Transverse colon (tissue), 4 donors: Measurements from ENCODE around the gene MBD5. TPM values are rescaled to one million over a fixed set of nuclear protein-coding genes. Genes with fewer than 3 reads are reported as not detected.

Experiments used
- DNase-seq: peaks from one replicate; pipeline ENCODE4 v3.0.0-alpha.2; 2019
- H3K27ac ChIP-seq, 4 donors: fragments of 200-600 bp; sonication (generic); 2 replicates each; pipeline ENCODE4 v1.5.1; 2016 to 2018; ENCODE audit warnings: inconsistent platforms in 4 of 4
- H3K27me3 ChIP-seq: fragments of 200-600 bp; sonication (generic); 2 replicates; pipeline ENCODE4 v1.5.1; 2017; ENCODE audit warnings: inconsistent platforms
- H3K36me3 ChIP-seq, 4 donors: fragments of 200-600 bp; sonication (generic); 2 replicates each; pipeline ENCODE4 v1.5.1; 2017 to 2019; ENCODE audit warnings: inconsistent platforms in 4 of 4
- H3K4me1 ChIP-seq, 4 donors: fragments of 200-600 bp; sonication (generic); 2 replicates each; pipeline ENCODE4 v1.5.1; 2017 to 2020; ENCODE audit warnings: inconsistent platforms in 4 of 4
- H3K4me3 ChIP-seq, 4 donors: fragments of 200-600 bp; sonication (generic); 1 replicate in 1 of 4; 2 replicates in 3 of 4; pipeline versions ENCODE4 v1.5.1 to v1.6.1; 2017 to 2019; ENCODE audit warnings: inconsistent platforms in 4 of 4
- H3K9me3 ChIP-seq, 2 donors: fragments of 200-600 bp; sonication (generic); 2 replicates each; pipeline ENCODE4 v1.5.1; 2017 to 2019; ENCODE audit warnings: inconsistent platforms in 2 of 2
- EP300 ChIP-seq: sonication (generic); formaldehyde crosslinking; IDR thresholded peaks from one replicate; pipeline ENCODE4 v1.6.1; 2017; ENCODE audit warnings: antibody characterized with exemption, low read depth
- POLR2A ChIP-seq: fragments of 450-650 bp; IDR thresholded peaks from one replicate; pipeline ENCODE4 v1.6.1; 2016; ENCODE audit warnings: antibody characterized with exemption, mild to moderate bottlenecking, moderate library complexity
- POLR2AphosphoS5 ChIP-seq, 3 donors: sonication (generic); formaldehyde crosslinking; IDR thresholded peaks; one replicate each; pipeline ENCODE4 v1.6.1; 2016; ENCODE audit warnings: antibody characterized with exemption in 3 of 3
- WGBS, 2 donors: methylation state at CpG; one replicate each; pipeline ENCODE4 v1.1.5; 2018; ENCODE audit warnings: low coverage in 1 of 2; 5-methylcytosine and 5-hydroxymethylcytosine counted together
- in situ Hi-C, 4 donors: fragments of 200-750 bp; cut with MboI; loops; one replicate each; pipeline versions ENCODE4 v1.15.0 to v1.15.1; 2017; ENCODE audit warnings: low sequenced_read_pairs in 3 of 4, low pct_ligation_motif_present in 1 of 4, low pct_unique_long_range_greater_than_20kb in 1 of 4
- intact Hi-C: fragments of 100-400 bp; cut with DNase I; formaldehyde crosslinking; loops from one replicate; pipeline ENCODE4 v1.15.1; 2023; ENCODE audit warnings: low total_unique reads
- total RNA-seq, 4 donors: library from RNA; depleted of rRNA; stranded (reverse); fragments of >200 nt; gene quantifications; one replicate each; pipeline ENCODE4 v1.1.0, GENCODE V29; 2016
- TF ChIP-seq, protein P1 (sequence below), 5 experiments: fragments of 200-600 bp in 3 of 5; fragments of 450-650 bp in 2 of 5; sonication (generic) in 3 of 5; IDR thresholded peaks; 1 replicate in 2 of 5; 2 replicates in 3 of 5; pipeline ENCODE4 v1.5.1; 2016 to 2017; ENCODE audit warnings: antibody characterized with exemption in 5 of 5, inconsistent platforms in 3 of 5, mild to moderate bottlenecking in 2 of 5, moderate library complexity in 1 of 5

The MBD5 gene
- total RNA-seq, 4 donors from 2014 or later, result 29.9 to 67.3 (median 52.6) TPM

DNA sequence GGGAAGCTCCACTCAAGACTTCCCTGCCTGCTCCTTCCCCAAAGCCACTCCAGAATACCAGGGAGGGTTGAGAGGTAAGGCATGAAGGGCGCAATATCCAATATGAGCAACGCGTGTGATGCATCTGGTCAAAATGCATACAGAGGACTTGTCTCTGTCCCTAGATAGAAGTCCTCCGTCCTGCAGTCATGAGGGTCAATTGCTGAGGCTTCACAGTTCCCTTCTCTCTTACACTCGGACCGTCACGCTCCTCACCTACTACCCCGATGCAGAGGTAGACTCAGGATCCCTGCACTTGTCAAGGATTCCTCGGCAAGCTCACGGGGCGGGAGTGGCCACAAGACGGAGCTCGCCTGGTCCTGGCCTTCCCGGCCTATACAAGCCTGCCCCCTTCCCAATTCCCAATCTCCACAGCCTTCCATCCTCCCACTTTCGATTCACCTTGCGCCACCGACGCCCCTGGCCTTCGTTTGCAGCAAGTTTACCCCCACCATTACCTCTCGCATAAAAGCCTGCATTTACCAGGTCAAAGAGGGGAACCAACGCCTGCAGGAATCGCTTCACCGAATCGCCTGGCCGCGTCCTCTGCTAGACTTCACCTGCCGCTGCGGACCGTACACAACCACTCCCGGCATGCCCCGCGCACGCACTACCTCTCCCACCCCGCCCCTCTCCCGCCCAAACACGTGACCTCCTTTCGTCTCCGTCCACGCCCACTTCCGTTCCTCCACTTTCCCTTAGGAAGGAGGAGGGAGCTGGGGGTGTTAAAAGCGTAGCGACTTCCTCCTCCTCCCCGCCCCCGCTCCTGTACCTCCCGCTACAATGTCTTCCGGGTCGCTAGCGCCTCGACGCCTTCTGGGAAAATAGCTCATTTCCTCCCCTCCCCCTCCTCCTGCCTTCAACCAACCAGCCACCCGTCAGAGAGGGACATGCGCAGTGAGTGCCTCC lies 506 bp upstream of the MBD5 start, which contains the start of gene ORC4:
Gene ORC4, minus strand, starts transcription at position 627 of the 948 bp plus-strand sequence. CDS start 44,779 bp downstream, outside the sequence.
- H3K4me1 ChIP-seq, result peaks cover 3 to 52% (median 27%) of the 10 kb centered on the region in 4 donors
- in situ Hi-C loops, result no loop called here

DNA sequence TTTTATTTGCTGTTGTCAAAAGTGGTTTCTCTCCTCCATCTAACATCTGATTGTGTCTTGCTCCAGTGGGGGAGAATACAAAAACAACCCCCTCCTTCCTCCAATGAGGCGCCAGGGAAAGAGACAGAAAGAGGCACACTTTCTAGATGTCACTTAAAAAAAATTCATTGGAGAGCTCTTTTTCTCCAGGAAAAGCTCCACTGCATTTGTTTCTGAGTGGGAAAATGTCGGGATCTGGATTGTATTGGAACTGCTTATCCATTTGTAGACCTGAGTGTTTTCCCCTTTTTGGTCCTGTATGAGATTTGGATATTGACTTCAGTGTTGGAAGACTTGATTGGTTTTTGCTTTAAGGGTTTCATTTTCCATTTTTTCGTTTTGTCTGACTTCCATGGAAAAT lies 995 bp downstream of the MBD5 start:
- TF ChIP-seq, protein P1, sequence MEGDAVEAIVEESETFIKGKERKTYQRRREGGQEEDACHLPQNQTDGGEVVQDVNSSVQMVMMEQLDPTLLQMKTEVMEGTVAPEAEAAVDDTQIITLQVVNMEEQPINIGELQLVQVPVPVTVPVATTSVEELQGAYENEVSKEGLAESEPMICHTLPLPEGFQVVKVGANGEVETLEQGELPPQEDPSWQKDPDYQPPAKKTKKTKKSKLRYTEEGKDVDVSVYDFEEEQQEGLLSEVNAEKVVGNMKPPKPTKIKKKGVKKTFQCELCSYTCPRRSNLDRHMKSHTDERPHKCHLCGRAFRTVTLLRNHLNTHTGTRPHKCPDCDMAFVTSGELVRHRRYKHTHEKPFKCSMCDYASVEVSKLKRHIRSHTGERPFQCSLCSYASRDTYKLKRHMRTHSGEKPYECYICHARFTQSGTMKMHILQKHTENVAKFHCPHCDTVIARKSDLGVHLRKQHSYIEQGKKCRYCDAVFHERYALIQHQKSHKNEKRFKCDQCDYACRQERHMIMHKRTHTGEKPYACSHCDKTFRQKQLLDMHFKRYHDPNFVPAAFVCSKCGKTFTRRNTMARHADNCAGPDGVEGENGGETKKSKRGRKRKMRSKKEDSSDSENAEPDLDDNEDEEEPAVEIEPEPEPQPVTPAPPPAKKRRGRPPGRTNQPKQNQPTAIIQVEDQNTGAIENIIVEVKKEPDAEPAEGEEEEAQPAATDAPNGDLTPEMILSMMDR (IDR thresholded peaks at IDR 0.05), result no peak
- no peak for TF ChIP-seq EP300
- no peak for TF ChIP-seq POLR2A
- TF ChIP-seq POLR2AphosphoS5 (IDR thresholded peaks at IDR 0.05), result no peak
- DNase-seq, result no peak
- in situ Hi-C loops (no loop called here), intact Hi-C loops (no loop called here)
- WGBS, 2 donors, result 0 to 7% methylated on average over 3 of the region's 3 CpGs
- H3K36me3 ChIP-seq, result no peaks in the 10 kb centered on the region
- peak overlapping the region; percentile 96 to 99 (median 98) for H3K27ac ChIP-seq
- no peaks in the 10 kb centered on the region for H3K27me3 ChIP-seq
- H3K9me3 ChIP-seq, result no peaks in the 10 kb centered on the region
- peaks cover 3 to 52% (median 27%) of the 10 kb centered on the region in 4 donors for H3K4me1 ChIP-seq
- peak overlapping the region; percentile 65 to 92 (median 80) for H3K4me3 ChIP-seq

More for the DNA sequence above, 506 bp upstream of the MBD5 start, which contains the start of gene ORC4:
- 0 to 1% methylated on average over 10 to 49 of the region's 52 CpGs for WGBS, 2 donors
- intact Hi-C loops, result no loop called here
- Histone ChIP-seq H3K27ac (peak within 1 kb of the TSS; percentile 96 to 99 (median 98)), H3K4me3 (peak within 1 kb of the TSS; percentile 65 to 92 (median 80)), H3K27me3 (no peaks in the 10 kb centered on the region), H3K9me3 (no peaks in the 10 kb centered on the region), H3K36me3 (no peaks in the 10 kb centered on the region)
- peak; percentile 77 to 93 (median 91) for TF ChIP-seq POLR2AphosphoS5 (IDR thresholded peaks at IDR 0.05)
- TF ChIP-seq, protein P1 (IDR thresholded peaks at IDR 0.05), result peak in 4 of 5 experiments; percentile 33 to 56 (median 36)
- peak; percentile 51 for TF ChIP-seq EP300
- TF ChIP-seq POLR2A, result peak; percentile 88
- DNase-seq, result peak; percentile 99

DNA sequence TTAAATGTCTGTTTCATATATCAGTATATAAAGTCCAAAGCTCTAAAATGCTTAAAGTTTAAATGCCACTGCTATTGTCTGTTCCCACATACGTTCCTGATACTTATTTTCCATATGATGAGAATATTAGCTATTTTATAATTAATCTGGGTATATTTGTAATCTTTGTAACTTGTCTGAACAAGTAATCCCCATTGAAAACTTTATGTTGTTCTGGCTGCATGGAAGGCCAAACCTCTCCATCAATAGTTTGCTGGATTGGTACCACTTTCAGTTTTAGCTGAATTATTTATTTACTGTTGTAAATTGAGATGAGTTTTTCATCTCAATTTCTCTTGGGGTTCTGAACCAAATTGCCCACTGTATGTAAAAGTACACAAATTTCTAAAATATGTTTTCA lies 1.5 kb downstream of the MBD5 start:
- TF ChIP-seq POLR2A, result no peak
- TF ChIP-seq POLR2AphosphoS5 (IDR thresholded peaks at IDR 0.05), result no peak
- no peak for TF ChIP-seq EP300
- TF ChIP-seq, protein P1 (IDR thresholded peaks at IDR 0.05), result no peak
- Histone ChIP-seq H3K4me3 (peak overlapping the region in 3 of 4 donors; percentile 65 to 92 (median 76)), H3K4me1 (peaks cover 3 to 52% (median 27%) of the 10 kb centered on the region in 4 donors), H3K27me3 (no peaks in the 10 kb centered on the region), H3K36me3 (no peaks in the 10 kb centered on the region), H3K27ac (peak overlapping the region; percentile 96 to 99 (median 98)), H3K9me3 (no peaks in the 10 kb centered on the region)
- DNase-seq, result no peak
- in situ Hi-C loops, result no loop called here
- intact Hi-C loops, result no loop called here
- WGBS, 2 donors, result 33 to 67% methylated on average over 1 of the region's 1 CpG

DNA sequence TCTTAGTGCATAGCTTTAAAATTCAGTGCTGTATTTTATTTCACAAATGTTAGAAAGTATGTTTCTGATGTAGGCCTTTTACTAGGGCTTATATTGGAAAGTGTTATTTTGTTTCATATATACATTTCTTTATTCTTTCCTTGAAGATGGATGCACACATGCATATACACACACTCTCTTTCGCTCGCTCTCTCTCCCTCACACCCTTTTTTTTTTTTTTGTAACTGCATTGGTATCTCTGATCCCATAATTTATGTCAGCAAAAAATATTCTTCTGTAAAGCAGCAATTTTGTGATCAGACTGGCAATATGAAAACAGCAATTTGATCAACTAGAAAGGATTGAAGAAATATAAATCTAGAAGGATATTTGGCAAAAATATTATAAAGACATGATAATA lies 2.0 kb downstream of the MBD5 start:
- peak overlapping the region in 1 of 4 donors; percentile 76 for H3K4me3 ChIP-seq
- intact Hi-C loops (no loop called here), in situ Hi-C loops (no loop called here)
- TF ChIP-seq, protein P1 (IDR thresholded peaks at IDR 0.05), result no peak
- TF ChIP-seq POLR2AphosphoS5 (IDR thresholded peaks at IDR 0.05) (no peak), POLR2A (no peak), EP300 (no peak)
- WGBS, 2 donors, result 66 to 92% methylated on average over 2 of the region's 2 CpGs
- no peaks in the 10 kb centered on the region for H3K36me3 ChIP-seq
- peak overlapping the region in 1 of 4 donors; percentile 97 for H3K27ac ChIP-seq
- H3K4me1 ChIP-seq, result peaks cover 3 to 47% (median 27%) of the 10 kb centered on the region in 4 donors
- no peak for DNase-seq
- no peaks in the 10 kb centered on the region for H3K9me3 ChIP-seq
- H3K27me3 ChIP-seq, result no peaks in the 10 kb centered on the region
